ENCODE measurements around the gene COBLL1.
A peak's percentile ranks its signal among the peaks of the same experiment; 100 is the strongest.

Gene COBLL1

DNA sequence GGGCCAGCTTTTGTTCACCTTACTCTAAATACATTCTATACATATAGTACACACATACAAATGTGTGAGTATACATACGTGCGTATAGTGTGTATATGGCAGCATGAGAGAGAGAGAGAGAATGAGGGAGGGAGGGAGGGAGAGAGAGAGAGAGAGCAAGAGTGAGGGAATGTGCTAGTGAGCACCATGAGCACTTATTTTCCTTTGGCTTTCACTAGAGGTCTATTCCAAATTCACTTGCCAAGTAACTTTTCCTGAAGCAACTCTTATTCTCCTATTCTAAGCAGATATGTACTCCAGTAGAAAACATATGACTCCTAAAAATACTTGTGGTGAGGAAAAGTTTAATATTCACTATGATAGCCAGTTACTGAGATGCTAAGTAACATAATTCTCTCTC is 85.7 kb downstream of the COBLL1 start:
- DNase-seq (ENCODE audit: low spot score) = no peak

- DNase-seq (ENCODE audit: low spot score) = no peak
Measured at GRCh38 chr2:164754157-164755093, 87.2 kb downstream of the COBLL1 start.

GRCh38 chr2:164752956-164753355 is 88.7 kb downstream of the COBLL1 start:
- DNase-seq (ENCODE audit: low spot score) = no peak

GRCh38 chr2:164747783-164748433 is 93.7 kb downstream of the COBLL1 start:
- no peak for DNase-seq (ENCODE audit: low spot score)

DNA sequence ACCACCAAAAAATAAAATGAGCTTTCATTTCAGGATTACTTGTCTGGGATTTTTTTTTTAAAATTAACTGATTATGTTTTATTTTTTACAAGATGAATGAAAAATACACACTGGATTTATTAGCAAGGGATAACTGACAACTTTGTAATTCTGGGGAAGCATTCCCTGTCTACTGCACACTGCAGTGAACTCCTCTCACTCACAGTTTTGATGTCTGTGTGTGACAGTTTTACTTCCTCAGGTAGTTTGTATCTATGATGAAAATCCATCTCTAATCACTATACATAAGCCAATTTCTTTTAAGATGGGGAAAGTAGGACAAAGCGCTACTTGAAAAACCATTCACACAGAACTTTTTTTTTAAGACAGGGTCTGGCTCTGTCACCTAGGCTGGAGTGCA is 94.5 kb downstream of the COBLL1 start:
- peak; percentile 9 for DNase-seq (ENCODE audit: low spot score)

- DNase-seq (ENCODE audit: low spot score) = peak; percentile 91
Measured at GRCh38 chr2:164746713-164747112, 94.9 kb downstream of the COBLL1 start.

- DNase-seq (ENCODE audit: low spot score) = peak; percentile 79
Measured at GRCh38 chr2:164745012-164745797, 96.4 kb downstream of the COBLL1 start.

DNA sequence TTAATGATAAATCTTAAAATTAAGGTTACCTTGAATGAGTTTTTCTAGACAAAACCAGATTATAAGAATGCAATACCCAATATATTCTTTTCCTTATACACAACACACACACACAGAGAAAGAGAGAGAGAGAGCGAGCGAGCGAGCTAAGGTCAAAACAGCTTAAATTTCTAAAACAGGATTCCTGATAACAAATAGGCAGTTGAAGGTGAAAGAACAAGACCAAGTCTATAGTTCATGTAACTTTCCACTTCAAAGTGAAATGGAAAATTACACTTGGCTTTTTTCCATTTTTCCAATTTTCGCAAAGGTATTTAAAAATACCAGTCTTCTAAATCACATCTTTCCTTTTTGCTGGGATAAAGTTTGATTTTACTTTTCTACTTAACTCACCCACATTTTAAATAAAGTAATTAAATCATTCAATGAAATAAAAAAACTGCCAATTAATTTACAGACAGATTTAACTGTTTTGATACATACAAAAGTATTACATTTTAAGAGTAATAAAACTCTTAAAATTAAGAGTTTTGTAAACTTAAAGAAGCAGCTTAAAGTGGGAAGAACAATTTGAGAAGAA is 98.8 kb downstream of the COBLL1 start:
- no peak for DNase-seq (ENCODE audit: low spot score)

DNA sequence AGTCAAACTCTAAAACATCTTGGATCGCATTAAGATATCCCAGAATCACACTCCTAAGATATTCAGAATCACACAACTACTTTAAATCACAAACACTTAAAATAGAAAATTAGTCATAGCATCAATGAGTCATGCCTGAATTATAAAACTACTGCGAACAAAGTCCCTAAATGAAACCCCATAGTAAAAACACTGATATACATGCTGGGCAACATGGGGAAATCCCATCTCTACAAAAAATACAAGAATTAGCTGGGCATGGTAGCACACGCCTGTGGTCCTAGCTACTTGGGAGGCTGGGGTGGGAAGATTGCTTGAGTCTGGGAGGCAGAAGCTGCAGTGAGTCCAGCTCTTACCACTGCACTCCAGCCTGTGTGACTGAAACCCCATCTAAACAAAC is 101.7 kb downstream of the COBLL1 start:
- DNase-seq (ENCODE audit: low spot score) = peak; percentile 70

DNA sequence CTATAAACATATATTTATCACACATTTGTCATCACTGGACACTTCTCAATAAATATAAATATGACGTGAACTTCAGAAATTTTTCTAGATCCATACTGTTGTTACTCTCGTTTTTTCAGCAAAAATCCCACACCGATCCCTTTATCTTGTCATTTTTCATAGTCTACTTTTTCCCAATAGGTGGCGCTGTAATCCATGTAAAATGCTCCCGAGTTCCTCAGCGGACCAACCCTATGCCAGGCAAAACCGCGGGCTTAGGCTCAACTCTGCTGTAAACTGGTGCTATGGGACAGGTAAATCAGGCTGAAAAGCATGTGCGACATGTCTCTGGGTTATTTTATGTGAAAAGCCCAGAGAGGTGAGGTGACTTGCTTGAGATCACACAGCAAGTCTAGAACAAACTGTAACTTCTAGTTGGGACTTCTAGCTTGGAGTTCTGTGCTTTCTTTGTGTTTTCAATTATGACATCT is 104.0 kb downstream of the COBLL1 start:
- DNase-seq (ENCODE audit: low spot score) = peak; percentile 85

GRCh38 chr2:164735309-164735919 is 106.2 kb downstream of the COBLL1 start:
- DNase-seq (ENCODE audit: low spot score) = peak; percentile 99

DNA sequence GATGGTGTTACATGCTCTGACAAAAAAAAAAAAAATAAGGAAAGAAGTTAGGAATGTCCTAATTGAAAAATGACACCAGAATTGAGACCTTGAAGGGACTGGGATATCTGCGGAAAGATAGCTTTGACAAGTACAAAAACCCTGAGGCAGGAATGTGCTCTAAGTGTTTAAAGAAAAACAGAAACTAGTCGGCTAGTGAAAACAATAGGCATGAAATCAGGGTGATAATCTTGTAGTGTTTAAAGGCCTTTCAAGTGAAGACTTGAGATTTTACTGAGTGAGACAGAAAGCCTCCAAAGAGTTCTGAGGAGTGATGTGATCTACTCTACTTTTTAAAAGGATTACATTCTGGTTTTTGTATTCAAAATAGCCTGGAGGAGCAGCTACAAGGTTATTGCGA is 107.4 kb downstream of the COBLL1 start:
- DNase-seq (ENCODE audit: low spot score) = no peak

- peak; percentile 71 for DNase-seq (ENCODE audit: low spot score)
Measured at GRCh38 chr2:164725542-164725941, 116.1 kb downstream of the COBLL1 start.

- no peak for DNase-seq (ENCODE audit: low spot score)
Measured at GRCh38 chr2:164722616-164723338, 118.8 kb downstream of the COBLL1 start.

DNA sequence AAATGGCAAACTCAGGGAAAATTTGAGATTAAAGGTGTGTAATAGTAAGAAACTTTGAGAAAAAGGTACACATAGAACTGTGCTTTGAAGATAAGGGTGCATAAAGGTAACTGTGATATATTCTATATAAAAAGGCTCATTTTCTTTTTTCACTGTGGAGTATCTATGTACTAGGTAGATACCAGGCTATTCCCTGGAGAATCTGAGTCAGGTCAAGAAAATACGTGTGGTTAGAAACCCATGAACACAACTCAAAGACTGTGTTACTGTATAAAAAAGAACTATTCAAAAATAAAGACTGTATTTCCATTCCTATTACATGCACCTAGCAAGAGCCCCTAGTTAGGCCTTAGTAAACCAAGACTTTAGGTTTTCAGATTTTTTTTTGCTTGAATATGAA is 120.2 kb downstream of the COBLL1 start:
- DNase-seq (ENCODE audit: low spot score) = no peak

DNA sequence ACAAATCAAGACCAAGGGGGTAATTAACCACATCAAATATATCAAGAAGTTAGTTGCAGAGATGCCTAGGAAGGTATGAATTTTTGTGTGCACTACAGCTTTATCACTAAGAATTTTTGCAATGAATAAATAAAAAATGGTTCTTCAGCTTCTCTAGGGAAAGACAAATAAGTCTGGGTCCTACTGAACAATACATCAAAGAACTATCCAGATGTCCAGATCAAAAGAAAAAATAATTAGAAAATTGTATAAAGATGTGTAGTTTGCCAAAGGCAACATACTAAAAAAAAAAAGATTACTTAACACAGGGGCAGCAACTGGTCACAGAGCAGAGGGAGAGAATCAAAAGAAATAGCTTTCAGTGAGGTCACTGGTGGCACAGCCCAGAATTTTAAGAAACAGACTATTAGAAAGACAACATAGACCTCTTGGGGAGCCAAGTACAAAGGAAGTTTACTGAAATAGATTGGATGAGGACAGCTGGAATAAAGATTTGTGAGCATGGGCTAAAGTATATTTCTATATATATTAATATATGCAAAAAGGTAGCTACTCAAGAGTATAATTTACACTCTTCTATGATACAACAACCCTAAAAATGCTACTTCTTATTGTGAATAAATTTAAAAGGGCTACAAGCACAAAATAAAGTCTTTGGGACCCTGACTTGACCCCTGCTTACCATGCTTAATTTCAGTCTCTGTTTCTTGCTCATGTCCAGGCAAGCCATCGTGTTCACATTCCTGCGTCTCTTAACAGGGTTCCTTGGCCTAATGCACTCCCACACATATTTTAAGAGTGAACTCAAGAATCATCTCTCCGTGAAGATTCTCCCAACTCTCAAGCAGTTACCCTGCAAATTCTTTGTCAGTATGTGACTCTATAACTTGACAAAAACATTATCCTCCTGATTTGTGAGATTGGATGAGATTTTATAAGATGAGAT is 121.4 kb downstream of the COBLL1 start:
- peak; percentile 87 for DNase-seq (ENCODE audit: low spot score)

DNA sequence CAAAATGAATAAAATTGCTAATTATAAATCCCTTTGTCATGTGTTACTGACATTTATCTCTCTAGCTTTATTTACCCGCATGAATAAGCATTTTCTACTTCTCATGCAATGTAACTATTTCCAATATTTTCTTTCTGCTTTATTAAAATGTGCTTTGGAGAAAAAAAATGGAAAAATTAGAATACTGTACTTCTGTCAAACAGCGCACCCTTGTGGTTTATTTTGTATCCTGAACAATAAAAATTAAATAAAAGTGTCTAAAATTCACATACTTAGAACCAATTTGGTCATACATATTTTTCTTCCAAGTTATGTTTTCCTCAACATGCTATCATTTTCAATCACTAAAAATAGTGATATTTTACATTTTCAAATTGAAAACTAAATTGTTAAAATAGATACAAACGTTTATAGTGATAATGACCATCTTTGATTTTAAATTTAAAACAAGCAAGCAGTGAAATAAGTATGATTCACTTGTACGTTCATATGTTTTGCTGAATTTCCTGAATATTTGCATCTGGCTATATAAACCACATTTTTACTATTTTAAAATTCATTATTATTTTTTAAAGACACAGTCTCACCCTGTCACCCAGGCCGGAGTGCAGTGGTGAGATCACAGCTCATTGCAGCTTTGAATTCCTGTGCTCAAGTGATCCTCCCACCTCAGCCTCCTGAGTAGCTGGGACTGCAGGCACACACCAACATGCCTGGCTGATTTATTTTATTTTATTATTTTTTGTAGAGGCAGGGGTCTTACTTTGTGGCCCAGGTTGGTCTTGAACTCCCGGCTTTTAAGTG is 124.4 kb downstream of the COBLL1 start:
- DNase-seq (ENCODE audit: low spot score) = peak; percentile 53

DNA sequence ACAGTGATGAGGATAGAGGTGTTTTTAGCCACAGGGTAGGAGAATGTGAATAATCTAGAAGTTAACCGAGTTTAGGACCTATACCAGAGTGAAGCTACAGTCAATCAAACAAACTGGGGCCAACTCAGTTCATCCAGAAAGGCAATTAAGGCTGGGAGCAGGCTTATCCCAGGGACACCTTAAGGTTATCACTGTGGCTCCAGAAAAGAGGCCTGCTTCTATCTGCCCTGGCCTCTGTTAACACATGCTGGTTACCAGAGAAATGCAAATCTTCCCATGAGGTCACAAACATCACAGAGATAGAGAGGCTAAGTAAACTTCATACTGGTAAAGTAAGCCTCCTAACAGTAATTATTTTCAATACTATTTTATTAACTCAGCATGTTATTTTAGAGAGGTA is 127.2 kb downstream of the COBLL1 start:
- no peak for DNase-seq (ENCODE audit: low spot score)

- DNase-seq (ENCODE audit: low spot score) = peak; percentile 97
Measured at GRCh38 chr2:164711766-164712138, 129.9 kb downstream of the COBLL1 start.
